BLaER1 (cell line): ENCODE measurements around the gene LONP2.
"Not testable (repeated sequence)": the region's sequence is repeated elsewhere in the genome, so short reads cannot be mapped to it uniquely, and the experiment has no call there.

Experiments
- H3K27ac ChIP-seq: shearing (Covaris generic); formaldehyde crosslinking; 2 replicates; pipeline ENCODE4 v1.8.1; 2022
- H3K27me3 ChIP-seq: shearing (Covaris generic); formaldehyde crosslinking; 2 replicates; pipeline ENCODE4 v1.8.1; 2022
- H3K36me3 ChIP-seq: shearing (Covaris generic); formaldehyde crosslinking; 2 replicates; pipeline ENCODE4 v1.8.1; 2022
- H3K4me1 ChIP-seq: shearing (Covaris generic); formaldehyde crosslinking; 2 replicates; pipeline ENCODE4 v1.8.1; 2022
- H3K4me2 ChIP-seq: shearing (Covaris generic); formaldehyde crosslinking; 2 replicates; pipeline ENCODE4 v1.8.1; 2022
- H3K4me3 ChIP-seq: shearing (Covaris generic); formaldehyde crosslinking; 2 replicates; pipeline ENCODE4 v1.8.1; 2022
- H3K9ac ChIP-seq: shearing (Covaris generic); formaldehyde crosslinking; 2 replicates; pipeline ENCODE4 v1.8.1; 2022
- H3K9me3 ChIP-seq: shearing (Covaris generic); formaldehyde crosslinking; 2 replicates; pipeline ENCODE4 v1.8.1; 2022
- H4K20me1 ChIP-seq: shearing (Covaris generic); formaldehyde crosslinking; 2 replicates; pipeline ENCODE4 v1.8.1; 2022
- Cebpa-rat ChIP-seq: shearing (Covaris generic); IDR thresholded peaks from 2 replicates; pipeline ENCODE4 v1.8.1; 2022

LONP2 gene

DNA sequence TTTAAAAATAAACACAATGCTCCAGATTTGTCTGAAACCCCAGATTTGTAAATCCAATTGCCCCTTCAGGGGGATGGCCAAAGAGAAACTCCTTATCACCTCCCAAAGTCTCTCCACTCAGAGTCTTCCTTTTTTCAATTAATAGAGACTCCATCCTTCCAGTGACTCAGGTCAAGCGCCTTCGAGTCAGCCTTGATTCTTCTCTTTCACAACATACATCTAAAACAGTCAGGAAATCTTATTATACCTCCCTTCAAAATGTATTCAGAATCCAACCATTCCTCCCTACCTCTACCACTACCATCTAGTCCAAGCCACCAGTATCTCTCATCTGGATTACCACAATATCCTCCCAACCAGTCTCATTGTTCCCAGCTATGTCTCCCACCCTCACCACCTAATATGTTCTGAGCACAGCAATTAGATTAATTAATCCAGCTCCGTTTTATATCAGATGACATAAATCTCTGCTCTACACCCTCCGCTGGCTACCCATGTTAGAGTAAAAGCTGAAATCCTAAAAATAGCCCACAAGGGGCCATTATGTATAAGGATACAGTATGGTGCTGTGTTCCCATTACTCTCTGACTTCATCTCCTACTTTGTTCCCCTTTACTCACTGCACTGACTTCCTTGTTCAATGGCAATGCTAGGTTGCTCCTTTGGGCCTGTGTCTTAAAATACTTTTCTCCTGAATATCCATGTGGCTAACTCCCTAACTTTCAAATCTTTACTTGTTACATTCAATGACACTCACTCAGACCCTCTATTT is 129.3 kb downstream of the LONP2 start:
- H3K9ac ChIP-seq = no peak overlapping the region
- peaks cover 52% of the 10 kb centered on the region for H3K4me1 ChIP-seq
- TF ChIP-seq Cebpa-rat = no peak
- peaks cover 100% of the 10 kb centered on the region for H4K20me1 ChIP-seq
- H3K4me2 ChIP-seq = no peak overlapping the region
- H3K36me3 ChIP-seq = peaks cover 12% of the 10 kb centered on the region; the same call in 1 of the 2 replicates
- no peaks in the 10 kb centered on the region for H3K27me3 ChIP-seq
- no peak overlapping the region for H3K4me3 ChIP-seq
- H3K9me3 ChIP-seq = no peaks in the 10 kb centered on the region
- H3K27ac ChIP-seq = no peak overlapping the region

DNA sequence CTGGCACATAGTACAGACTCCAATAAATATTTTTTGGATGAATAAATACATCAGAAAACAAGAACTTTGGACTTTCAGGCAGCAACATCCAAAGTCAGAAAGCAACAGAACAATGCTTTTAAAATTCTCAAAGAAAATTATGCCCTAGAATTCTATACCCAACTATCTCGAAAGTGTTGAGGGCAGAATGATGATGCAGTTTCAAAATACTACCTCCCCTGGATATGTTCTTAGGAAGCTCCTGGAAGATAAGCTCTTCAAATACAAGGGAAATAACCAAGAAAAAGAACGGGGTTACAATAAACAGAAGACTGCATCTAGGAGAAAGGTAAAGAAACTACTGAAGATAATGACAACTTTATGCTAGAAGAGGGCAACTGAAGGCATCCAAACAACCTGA is 130.2 kb downstream of the LONP2 start:
- Histone ChIP-seq H3K9ac (no peak overlapping the region), H3K4me2 (no peak overlapping the region), H3K27ac (no peak overlapping the region), H4K20me1 (peaks cover 100% of the 10 kb centered on the region), H3K4me3 (no peak overlapping the region), H3K36me3 (peaks cover 12% of the 10 kb centered on the region; the same call in 1 of the 2 replicates), H3K4me1 (peaks cover 60% of the 10 kb centered on the region), H3K27me3 (no peaks in the 10 kb centered on the region), H3K9me3 (no peaks in the 10 kb centered on the region)
- no peak for TF ChIP-seq Cebpa-rat

- H3K27me3 ChIP-seq, H3K27ac ChIP-seq, H3K4me3 ChIP-seq, H3K36me3 ChIP-seq, H3K9me3 ChIP-seq, H3K9ac ChIP-seq: not testable (repeated sequence)
- peaks cover 80% of the 10 kb centered on the region for H3K4me1 ChIP-seq
- H4K20me1 ChIP-seq = peaks cover 100% of the 10 kb centered on the region
- H3K4me2 ChIP-seq = peak overlapping the region; percentile 24; the same call in 1 of the 2 replicates
Observed at GRCh38 chr16:48377301-48377700, 133.2 kb downstream of the LONP2 start.

DNA sequence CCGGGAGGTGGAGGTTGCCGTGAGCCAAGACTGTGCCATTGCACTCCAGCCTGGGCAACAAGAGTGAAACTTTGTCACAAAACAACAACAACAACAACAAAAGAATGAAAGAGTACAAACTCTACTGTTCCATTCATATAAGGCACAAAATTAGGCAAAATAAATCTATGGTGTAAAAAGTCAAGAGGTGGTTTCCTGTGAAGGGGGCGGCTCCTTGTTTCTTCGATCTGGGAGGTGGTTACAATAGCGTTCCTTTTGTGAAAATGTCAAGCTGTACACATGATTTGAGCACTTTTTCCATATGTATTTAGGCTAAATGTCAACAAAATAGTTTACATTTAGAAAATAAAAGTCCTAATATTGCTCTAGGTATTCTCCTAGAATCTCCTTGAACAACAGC is 134.2 kb downstream of the LONP2 start:
- Histone ChIP-seq H4K20me1 (peaks cover 100% of the 10 kb centered on the region), H3K27ac (no peak overlapping the region), H3K36me3 (peaks cover 10% of the 10 kb centered on the region; the same call in 1 of the 2 replicates), H3K27me3 (no peaks in the 10 kb centered on the region), H3K4me3 (no peak overlapping the region), H3K4me2 (peak overlapping the region; percentile 30; the same call in 1 of the 2 replicates), H3K9me3 (peaks cover 10% of the 10 kb centered on the region), H3K4me1 (peaks cover 90% of the 10 kb centered on the region), H3K9ac (no peak overlapping the region)
- no peak for TF ChIP-seq Cebpa-rat

GRCh38 chr16:48378836-48379235 is 134.7 kb downstream of the LONP2 start:
- Histone ChIP-seq H3K4me2 (peak overlapping the region; percentile 30), H3K36me3 (peaks cover 10% of the 10 kb centered on the region; the same call in 1 of the 2 replicates), H3K9me3 (peaks cover 10% of the 10 kb centered on the region), H3K4me3 (no peak overlapping the region), H3K27me3 (no peaks in the 10 kb centered on the region), H3K27ac (no peak overlapping the region), H3K4me1 (peaks cover 87% of the 10 kb centered on the region), H4K20me1 (peaks cover 100% of the 10 kb centered on the region), H3K9ac (no peak overlapping the region; the same call in 1 of the 2 replicates)
- no peak for TF ChIP-seq Cebpa-rat

DNA sequence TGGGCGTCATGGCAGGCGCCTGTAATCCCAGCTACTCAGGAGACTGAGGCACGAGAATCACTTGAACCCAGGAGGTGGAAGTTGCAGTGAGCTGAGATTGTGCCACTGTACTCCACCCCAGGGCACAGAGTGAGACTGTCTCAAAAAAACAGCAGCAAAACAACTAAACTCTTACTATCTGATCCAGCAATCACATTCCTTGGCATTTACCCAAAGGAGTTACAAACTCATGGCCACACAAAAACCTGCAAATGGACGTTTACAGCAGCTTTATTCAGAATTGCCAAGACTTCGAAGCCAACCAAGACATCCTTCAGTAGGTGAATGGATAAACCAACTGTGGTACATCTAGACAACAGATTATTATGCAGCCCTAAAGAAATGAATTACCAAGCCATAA is 137.1 kb downstream of the LONP2 start:
- Histone ChIP-seq H3K4me3 (no peak overlapping the region), H3K4me1 (peaks cover 71% of the 10 kb centered on the region), H3K36me3 (peaks cover 10% of the 10 kb centered on the region; the same call in 1 of the 2 replicates), H3K27me3 (no peaks in the 10 kb centered on the region), H3K27ac (no peak overlapping the region), H3K9me3 (peaks cover 10% of the 10 kb centered on the region), H4K20me1 (peaks cover 82% of the 10 kb centered on the region), H3K4me2 (no peak overlapping the region), H3K9ac (no peak overlapping the region)
- TF ChIP-seq Cebpa-rat = no peak

- H4K20me1 ChIP-seq = peaks cover 72% of the 10 kb centered on the region
- no peaks in the 10 kb centered on the region for H3K27me3 ChIP-seq
- H3K4me2 ChIP-seq = peak overlapping the region; percentile 78; the same call in 1 of the 2 replicates
- H3K36me3 ChIP-seq = peaks cover 10% of the 10 kb centered on the region; the same call in 1 of the 2 replicates
- no peak for TF ChIP-seq Cebpa-rat
- H3K27ac ChIP-seq = no peak overlapping the region
- H3K9ac ChIP-seq = no peak overlapping the region
- H3K4me1 ChIP-seq = peaks cover 62% of the 10 kb centered on the region
- no peak overlapping the region for H3K4me3 ChIP-seq
- H3K9me3 ChIP-seq = peaks cover 10% of the 10 kb centered on the region
Observed at GRCh38 chr16:48382131-48382530, 138.0 kb downstream of the LONP2 start.

GRCh38 chr16:48383009-48383876 is 139.1 kb downstream of the LONP2 start:
- Histone ChIP-seq H3K27me3 (no peaks in the 10 kb centered on the region), H3K9me3 (peaks cover 10% of the 10 kb centered on the region), H4K20me1 (peaks cover 61% of the 10 kb centered on the region), H3K4me2 (peak overlapping the region; percentile 78), H3K4me1 (peaks cover 52% of the 10 kb centered on the region), H3K4me3 (peak overlapping the region; percentile 95), H3K27ac (peak overlapping the region; percentile 100), H3K36me3 (peaks cover 10% of the 10 kb centered on the region; the same call in 1 of the 2 replicates), H3K9ac (peak overlapping the region; percentile 100)
- no peak for TF ChIP-seq Cebpa-rat

- peaks cover 54% of the 10 kb centered on the region for H4K20me1 ChIP-seq
- no peak for TF ChIP-seq Cebpa-rat
- peak overlapping the region; percentile 100 for H3K27ac ChIP-seq
- no peaks in the 10 kb centered on the region for H3K27me3 ChIP-seq
- H3K9me3 ChIP-seq = peaks cover 10% of the 10 kb centered on the region
- peak overlapping the region; percentile 78 for H3K4me2 ChIP-seq
- peaks cover 44% of the 10 kb centered on the region for H3K4me1 ChIP-seq
- peaks cover 10% of the 10 kb centered on the region; the same call in 1 of the 2 replicates for H3K36me3 ChIP-seq
- H3K4me3 ChIP-seq = peak overlapping the region; percentile 95
- peak overlapping the region; percentile 100 for H3K9ac ChIP-seq
Observed at GRCh38 chr16:48383877-48384519, 139.9 kb downstream of the LONP2 start.
